A172 (cell line): ENCODE data around the gene SYT3. TPM values are rescaled to one million over a fixed set of nuclear protein-coding genes. Genes with fewer than 3 reads are reported as not detected.
A peak's percentile ranks its signal among the peaks of the same experiment; 100 is the strongest.

Experiments
- DNase-seq: peaks from one replicate; pipeline ENCODE4 v3.0.0-alpha.2; 2015; ENCODE audit warnings: low spot score
- total RNA-seq: library from RNA; depleted of rRNA; stranded (reverse); fragments of >200 nt; shearing (Covaris generic); gene quantifications from 2 replicates; pipeline ENCODE4 v1.2.3, GENCODE V29; 2014; rRNA removed

Gene SYT3, protein sequence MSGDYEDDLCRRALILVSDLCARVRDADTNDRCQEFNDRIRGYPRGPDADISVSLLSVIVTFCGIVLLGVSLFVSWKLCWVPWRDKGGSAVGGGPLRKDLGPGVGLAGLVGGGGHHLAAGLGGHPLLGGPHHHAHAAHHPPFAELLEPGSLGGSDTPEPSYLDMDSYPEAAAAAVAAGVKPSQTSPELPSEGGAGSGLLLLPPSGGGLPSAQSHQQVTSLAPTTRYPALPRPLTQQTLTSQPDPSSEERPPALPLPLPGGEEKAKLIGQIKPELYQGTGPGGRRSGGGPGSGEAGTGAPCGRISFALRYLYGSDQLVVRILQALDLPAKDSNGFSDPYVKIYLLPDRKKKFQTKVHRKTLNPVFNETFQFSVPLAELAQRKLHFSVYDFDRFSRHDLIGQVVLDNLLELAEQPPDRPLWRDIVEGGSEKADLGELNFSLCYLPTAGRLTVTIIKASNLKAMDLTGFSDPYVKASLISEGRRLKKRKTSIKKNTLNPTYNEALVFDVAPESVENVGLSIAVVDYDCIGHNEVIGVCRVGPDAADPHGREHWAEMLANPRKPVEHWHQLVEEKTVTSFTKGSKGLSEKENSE
- total RNA-seq, result 1.9 and 2.2 TPM in 2 replicates

- peak; percentile 43 for DNase-seq
Observed at GRCh38 chr19:50639121-50640112, at the start of gene SYT3. SYT3 (minus strand) TSS chr19:50639881; CDS start chr19:50637411, 2,470 bp downstream.

GRCh38 chr19:50688766-50689165, 49.1 kb upstream of the SYT3 start:
- no peak for DNase-seq

DNA sequence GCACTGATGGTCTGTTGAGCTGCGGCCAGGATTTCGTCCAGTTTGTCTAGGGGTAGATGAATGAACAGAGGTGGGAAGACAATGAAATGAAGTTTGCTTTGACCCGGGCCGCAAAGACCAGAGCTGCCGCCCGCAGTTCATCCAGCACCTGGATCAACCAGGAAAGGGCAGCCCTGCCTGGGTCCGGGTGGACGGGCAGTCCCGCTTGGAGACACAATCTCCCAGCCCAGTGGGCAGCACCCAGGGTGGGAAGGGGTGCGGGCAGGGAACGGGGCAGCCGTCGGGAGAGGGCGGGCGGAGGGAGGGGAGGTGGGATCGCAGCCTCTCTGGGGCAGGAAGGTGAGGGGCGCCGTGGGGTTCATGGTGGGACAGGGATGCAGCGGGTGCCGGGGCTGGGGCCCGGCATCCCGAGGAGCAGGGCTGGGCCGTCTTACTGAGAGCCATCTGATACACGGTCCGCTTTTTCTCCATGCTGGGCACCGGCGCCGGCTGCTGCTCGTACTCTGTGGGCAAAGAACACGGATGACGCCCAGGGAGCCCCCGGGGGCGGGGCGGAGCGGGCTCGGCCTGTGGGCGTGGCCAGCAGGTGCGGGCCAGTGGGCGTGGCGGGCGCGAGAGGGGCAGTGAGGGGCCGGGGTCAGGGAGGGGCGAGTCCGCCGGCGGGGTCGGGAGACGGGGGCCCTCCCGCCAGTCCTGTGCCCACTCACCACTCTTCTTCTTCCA, 46.8 kb upstream of the SYT3 start:
- no peak for DNase-seq

DNA sequence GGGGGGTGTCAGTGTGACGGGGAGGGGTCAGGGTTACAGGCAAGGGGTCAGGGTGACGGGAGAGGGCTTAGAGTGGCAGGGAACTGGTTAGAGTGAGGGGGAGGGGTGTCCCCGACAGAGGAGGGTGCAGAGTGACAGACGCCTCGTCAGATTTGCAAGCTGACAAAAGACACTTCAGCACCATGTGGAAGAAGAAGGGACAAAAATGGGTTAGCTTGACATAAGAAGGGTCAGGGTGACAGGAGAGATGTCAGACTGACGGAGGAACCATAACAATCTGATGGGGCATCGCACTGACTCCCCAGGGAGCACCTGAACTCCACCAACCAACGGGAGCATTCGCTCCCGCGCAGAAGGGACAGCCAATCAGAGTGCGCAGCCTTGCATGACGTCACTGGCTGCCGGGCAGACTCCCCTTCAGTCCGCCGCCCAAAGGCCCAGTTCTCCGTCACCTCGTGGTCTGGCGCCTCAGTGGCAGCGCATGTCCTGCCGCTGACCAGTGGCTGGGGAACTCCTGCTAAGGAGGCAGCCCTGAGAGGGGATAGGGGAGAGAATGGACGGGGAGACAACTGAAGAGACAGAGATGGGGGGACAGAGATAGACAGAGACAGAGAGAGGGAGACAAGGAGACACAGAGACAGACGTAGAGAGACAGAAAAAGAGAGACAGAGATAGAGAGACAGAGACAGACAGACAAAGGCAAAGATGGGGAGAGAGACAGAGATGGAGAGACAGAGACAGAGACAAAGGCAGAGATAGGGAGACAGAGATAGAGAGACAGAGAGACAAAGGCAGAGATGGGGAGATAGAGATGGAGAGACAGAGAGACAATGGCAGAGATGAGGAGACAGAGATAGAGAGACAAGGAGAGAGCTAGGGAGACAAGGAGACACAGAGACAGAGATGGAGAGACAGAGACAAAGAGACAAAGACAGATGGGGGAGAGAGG, 39.8 kb upstream of the SYT3 start:
- DNase-seq, result peak; percentile 91

- DNase-seq, result no peak
Observed at GRCh38 chr19:50678323-50678722, 38.6 kb upstream of the SYT3 start.

GRCh38 chr19:50677636-50678035, 38.0 kb upstream of the SYT3 start:
- DNase-seq, result no peak

DNA sequence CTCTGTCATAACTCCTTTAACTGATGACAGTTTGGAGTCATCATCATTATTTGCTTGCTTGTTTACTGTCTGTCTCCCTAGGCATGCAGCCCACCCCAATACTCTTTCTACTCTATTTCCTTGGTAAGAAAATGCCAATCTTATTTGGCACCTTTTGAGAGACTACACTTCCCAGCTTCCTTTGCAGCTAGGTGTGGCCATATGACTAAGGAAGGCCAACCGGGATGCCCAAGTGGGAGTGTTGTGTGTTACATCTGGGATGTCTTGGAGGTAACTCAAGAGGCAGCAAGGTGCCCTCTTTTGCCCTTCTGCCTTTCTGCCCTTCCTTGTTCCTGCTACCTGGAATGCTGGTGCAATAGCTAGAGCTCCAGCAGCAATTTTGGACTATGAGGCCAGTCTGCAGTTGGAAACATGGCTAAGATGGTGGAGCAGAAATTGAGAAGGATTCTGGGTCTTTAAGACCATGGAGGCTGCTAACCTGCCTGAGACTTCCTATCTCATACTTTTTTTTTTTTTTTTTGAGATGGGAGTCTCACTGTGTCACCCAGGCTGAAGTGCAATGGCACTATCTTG, 37.0 kb upstream of the SYT3 start:
- DNase-seq, result no peak

DNA sequence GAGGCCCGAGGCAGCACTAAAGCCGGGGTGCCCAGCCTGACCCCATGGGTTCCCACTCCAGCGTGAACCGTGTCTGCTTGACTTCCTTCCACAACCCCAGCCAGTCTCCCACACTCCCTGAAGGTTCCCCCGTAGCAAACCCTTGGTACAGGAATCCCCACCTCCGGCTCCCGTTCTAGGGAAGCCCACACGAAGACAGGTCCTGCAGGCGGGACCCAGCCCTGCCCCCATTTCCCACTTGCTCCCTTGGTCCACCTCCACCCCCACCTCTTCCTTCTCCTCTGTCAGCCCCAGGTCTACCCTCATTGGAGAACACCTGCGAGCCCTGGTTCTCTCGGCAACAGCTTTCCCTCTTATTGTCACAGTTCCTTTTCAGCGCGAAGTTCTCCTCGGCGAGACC, 33.4 kb upstream of the SYT3 start:
- DNase-seq, result no peak

- DNase-seq, result no peak
Observed at GRCh38 chr19:50670102-50670380, 30.4 kb upstream of the SYT3 start.

- peak; percentile 35 for DNase-seq
Observed at GRCh38 chr19:50669302-50670101, 29.8 kb upstream of the SYT3 start.

GRCh38 chr19:50668879-50669278, 29.2 kb upstream of the SYT3 start:
- DNase-seq, result no peak

DNA sequence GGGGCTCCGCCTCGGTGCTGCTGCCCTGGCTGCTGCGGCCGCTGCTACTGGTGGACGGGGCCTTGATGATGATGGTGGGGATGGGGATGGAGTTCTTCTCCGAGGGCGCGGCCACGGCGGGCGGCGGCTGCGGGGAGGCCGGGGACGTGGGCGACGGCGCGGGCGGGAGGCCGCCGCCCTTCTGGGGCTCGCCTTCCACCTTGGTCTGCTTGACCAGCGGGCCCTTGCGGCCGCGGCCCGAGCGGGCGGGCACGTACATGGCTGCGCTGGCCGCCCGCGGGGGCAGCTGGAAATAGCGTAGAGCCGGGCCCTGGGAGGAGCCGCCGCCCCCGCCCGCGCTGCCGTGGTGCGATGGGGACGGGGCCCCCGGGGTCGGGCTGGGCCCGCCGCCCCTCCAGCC, 28.7 kb upstream of the SYT3 start:
- no peak for DNase-seq

DNA sequence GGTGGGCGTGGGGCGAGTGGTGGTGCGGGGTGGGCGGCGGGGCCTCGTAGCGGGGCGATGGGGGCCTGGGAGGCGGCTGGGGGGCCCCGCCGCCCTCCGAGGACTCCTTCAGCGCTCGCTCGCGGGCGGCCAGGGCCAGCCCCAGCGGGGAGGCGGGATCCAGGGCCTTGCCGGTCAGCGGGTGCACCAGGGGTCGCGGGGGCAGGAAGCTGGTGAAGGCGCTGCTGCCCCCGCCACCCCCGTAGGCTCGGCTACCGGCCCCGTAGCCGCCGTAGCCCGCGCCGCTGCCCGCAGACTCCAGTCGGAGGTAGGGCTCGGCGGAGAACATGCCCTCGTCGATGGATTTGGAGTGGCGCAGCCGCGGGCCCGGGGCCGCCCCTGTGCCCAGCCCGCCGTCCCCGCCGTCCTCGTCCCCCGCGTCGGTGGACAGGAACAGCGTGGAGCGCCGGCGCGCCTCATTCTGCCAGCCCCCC, 28.1 kb upstream of the SYT3 start:
- DNase-seq, result no peak

DNA sequence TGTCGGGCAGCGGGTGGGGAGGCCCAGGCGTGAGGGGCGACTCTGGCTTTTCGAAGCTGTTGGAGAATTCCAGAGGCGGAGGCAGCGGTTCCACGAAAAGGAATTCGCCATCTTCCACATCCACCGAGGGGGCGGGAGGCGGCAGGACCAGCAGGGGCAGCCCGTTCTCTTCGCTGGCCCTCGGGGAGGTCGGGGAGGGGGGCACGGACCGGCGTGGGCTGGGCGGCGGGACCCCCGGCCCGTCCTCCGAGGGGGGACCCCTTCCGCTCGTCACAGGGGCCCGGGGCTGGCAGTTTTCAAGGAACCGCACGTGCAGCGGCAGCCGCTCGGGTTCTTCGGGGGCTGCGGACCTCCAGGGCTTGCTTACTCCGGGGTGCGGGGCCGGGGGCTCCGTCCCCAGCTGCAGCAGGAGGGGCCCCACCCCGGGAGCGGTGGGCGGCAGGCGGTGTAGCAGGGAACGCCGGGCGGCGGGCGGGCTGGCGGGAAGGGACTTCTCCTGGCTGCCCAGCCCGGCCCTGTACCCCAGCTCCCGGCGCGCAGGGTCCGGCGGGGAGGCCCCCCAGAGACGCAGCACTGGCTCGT, 27.6 kb upstream of the SYT3 start:
- no peak for DNase-seq

DNA sequence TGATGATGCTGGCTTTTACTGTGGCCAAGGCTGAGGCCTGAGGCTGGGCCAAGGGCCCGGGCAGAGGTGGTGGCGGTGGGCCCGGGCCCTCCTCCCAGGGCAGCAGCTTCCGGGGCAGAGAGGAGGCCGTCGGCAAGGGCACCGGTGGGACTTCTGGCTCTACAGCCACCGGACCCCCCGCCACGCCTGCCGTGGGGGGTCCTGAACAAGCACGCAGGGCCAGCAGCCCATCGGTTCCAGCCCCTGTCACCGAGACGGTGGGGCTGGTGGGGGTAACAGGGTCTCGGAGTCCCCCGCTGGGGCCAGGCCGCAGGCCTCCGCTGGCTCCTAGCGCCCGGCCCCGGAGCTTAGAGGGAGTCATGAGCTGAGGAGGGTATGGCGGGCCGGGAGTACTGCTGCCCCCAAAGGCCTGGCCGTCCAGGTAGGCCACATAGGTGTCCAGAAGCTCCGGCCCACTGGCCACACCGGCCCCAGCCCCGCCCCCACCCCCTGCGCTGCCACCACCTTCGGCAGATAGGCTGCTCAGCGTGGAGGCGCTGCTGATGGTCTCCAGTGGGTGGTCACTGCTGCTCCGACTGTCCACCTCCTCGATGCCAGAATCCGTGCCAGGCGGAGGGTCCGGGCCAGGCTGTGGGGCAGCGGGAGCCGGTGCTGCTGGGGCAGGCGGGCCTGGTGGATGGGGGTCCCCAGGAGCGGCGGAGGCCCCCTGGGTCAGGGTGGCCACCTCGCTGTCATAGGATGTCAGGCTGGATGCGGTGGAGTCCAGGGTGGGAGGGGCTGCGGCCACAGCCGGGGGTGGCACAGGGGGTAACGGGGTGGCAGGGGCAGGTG, 26.9 kb upstream of the SYT3 start:
- no peak for DNase-seq

- no peak for DNase-seq
Observed at GRCh38 chr19:50664204-50664603, 24.5 kb upstream of the SYT3 start.

- peak; percentile 40 for DNase-seq
Observed at GRCh38 chr19:50663482-50663790, 23.8 kb upstream of the SYT3 start.
